Nephron (organoid): ENCODE data around the gene USP14.
"Not testable (repeated sequence)": the region's sequence is repeated elsewhere in the genome, so short reads cannot be mapped to it uniquely, and the experiment has no call there.

Experiments
- H3K27ac Mint-ChIP-seq, 3 experiments: 2 replicates each; pipeline ENCODE4 v1.8.0; 2020; ENCODE audit warnings: mixed read lengths in 3 of 3, mild to moderate bottlenecking in 2 of 3, moderate library complexity in 1 of 3
- H3K27me3 Mint-ChIP-seq: 2 replicates; pipeline ENCODE4 v1.8.0; 2021; ENCODE audit warnings: low read depth, mild to moderate bottlenecking, moderate library complexity, mixed read lengths
- H3K36me3 Mint-ChIP-seq: 2 replicates; pipeline ENCODE4 v1.8.0; 2020; ENCODE audit warnings: low read depth, mixed read lengths
- H3K4me1 Mint-ChIP-seq: 2 replicates; pipeline ENCODE4 v1.8.0; 2020; ENCODE audit warnings: mixed read lengths
- H3K4me3 Mint-ChIP-seq, 3 experiments: 2 replicates each; pipeline ENCODE4 v1.8.0; 2020; ENCODE audit warnings: mild to moderate bottlenecking in 3 of 3, mixed read lengths in 3 of 3, moderate library complexity in 2 of 3
- H3K9me3 Mint-ChIP-seq: 2 replicates; pipeline ENCODE4 v1.8.0; 2020; ENCODE audit warnings: mixed read lengths
- CTCF ChIP-seq, 3 experiments: fragments of 200-600 bp; sonication (generic); IDR thresholded peaks; one replicate each; pipeline ENCODE4 v1.5.0; 2021; ENCODE audit warnings: antibody characterized with exemption in 3 of 3; ENCODE audit not compliant: unreplicated experiment in 3 of 3

USP14 gene

GRCh38 chr18:135045-135444, 23.3 kb upstream of the USP14 start:
- Mint-ChIP-seq H3K27ac (no peak overlapping the region), H3K9me3 (peaks cover 4% of the 10 kb centered on the region), H3K4me1 (no peaks in the 10 kb centered on the region), H3K36me3 (no peaks in the 10 kb centered on the region), H3K4me3 (no peak overlapping the region), H3K27me3 (no peaks in the 10 kb centered on the region)
- no peak for TF ChIP-seq CTCF (IDR thresholded peaks at IDR 0.05; ENCODE audit: unreplicated experiment in 3 of 3)

- Mint-ChIP-seq H3K27ac (no peak overlapping the region), H3K4me3 (no peak overlapping the region), H3K9me3 (no peaks in the 10 kb centered on the region), H3K4me1 (no peaks in the 10 kb centered on the region), H3K36me3 (no peaks in the 10 kb centered on the region), H3K27me3 (no peaks in the 10 kb centered on the region)
- no peak for TF ChIP-seq CTCF (IDR thresholded peaks at IDR 0.05; ENCODE audit: unreplicated experiment in 3 of 3)
Measured at GRCh38 chr18:136433-136832, 21.9 kb upstream of the USP14 start.

GRCh38 chr18:137327-137726, 21.0 kb upstream of the USP14 start:
- no peak overlapping the region for H3K4me3 Mint-ChIP-seq
- TF ChIP-seq CTCF (IDR thresholded peaks at IDR 0.05; ENCODE audit: unreplicated experiment in 3 of 3), result no peak
- H3K27ac Mint-ChIP-seq, result no peak overlapping the region
- no peaks in the 10 kb centered on the region for H3K36me3 Mint-ChIP-seq
- H3K27me3 Mint-ChIP-seq, result no peaks in the 10 kb centered on the region
- no peaks in the 10 kb centered on the region for H3K4me1 Mint-ChIP-seq
- no peaks in the 10 kb centered on the region for H3K9me3 Mint-ChIP-seq

GRCh38 chr18:140670-141266, 17.6 kb upstream of the USP14 start:
- no peak for TF ChIP-seq CTCF (IDR thresholded peaks at IDR 0.05; ENCODE audit: unreplicated experiment in 3 of 3)
- peaks cover 4% of the 10 kb centered on the region for H3K27me3 Mint-ChIP-seq
- H3K36me3 Mint-ChIP-seq, result no peaks in the 10 kb centered on the region
- H3K9me3 Mint-ChIP-seq, result no peaks in the 10 kb centered on the region
- no peak overlapping the region for H3K4me3 Mint-ChIP-seq
- no peaks in the 10 kb centered on the region for H3K4me1 Mint-ChIP-seq
- H3K27ac Mint-ChIP-seq, result no peak overlapping the region

- H3K36me3 Mint-ChIP-seq, H3K27ac Mint-ChIP-seq, H3K4me1 Mint-ChIP-seq, H3K27me3 Mint-ChIP-seq, H3K4me3 Mint-ChIP-seq, H3K9me3 Mint-ChIP-seq: not testable (repeated sequence)
Measured at GRCh38 chr18:142624-143296, 15.6 kb upstream of the USP14 start.

- no peaks in the 10 kb centered on the region for H3K36me3 Mint-ChIP-seq
- H3K4me1 Mint-ChIP-seq, result no peaks in the 10 kb centered on the region
- H3K9me3 Mint-ChIP-seq, result no peaks in the 10 kb centered on the region
- peaks cover 18% of the 10 kb centered on the region for H3K27me3 Mint-ChIP-seq
- H3K4me3 Mint-ChIP-seq, result no peak overlapping the region
- H3K27ac Mint-ChIP-seq, result no peak overlapping the region
- no peak for TF ChIP-seq CTCF (IDR thresholded peaks at IDR 0.05; ENCODE audit: unreplicated experiment in 3 of 3)
Measured at GRCh38 chr18:148841-149240, 9.5 kb upstream of the USP14 start.
